Right kidney (tissue), 1 donor: ENCODE results near the gene STYXL1.
A peak's percentile ranks its signal among the peaks of the same experiment; 100 is the strongest.
"Not testable (repeated sequence)": the region's sequence is repeated elsewhere in the genome, so short reads cannot be mapped to it uniquely, and the experiment has no call there.

Experiments used
- DNase-seq: peaks from one replicate; pipeline ENCODE4 v3.0.0-alpha.2; 2016

Gene STYXL1

DNA sequence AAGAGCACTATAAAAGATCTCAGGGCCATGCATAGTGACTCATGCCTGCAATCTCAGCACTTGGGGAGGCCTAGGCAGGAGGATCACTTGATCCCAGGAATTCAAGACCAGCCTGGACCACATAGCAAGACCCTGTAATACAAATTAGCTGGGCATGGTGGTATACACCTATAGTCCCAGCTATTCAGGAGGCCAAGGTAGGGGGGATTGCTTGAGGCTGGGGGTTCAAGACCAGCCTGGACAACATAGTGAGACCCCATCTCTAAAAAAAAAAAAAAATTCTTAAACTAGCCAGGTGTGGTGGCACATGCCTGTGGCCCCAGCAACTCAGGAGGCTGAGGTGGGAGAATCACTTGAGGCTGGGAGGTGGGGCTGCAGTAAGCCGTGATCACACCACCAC lies 15.8 kb downstream of the STYXL1 start:
- DNase-seq = no peak

DNA sequence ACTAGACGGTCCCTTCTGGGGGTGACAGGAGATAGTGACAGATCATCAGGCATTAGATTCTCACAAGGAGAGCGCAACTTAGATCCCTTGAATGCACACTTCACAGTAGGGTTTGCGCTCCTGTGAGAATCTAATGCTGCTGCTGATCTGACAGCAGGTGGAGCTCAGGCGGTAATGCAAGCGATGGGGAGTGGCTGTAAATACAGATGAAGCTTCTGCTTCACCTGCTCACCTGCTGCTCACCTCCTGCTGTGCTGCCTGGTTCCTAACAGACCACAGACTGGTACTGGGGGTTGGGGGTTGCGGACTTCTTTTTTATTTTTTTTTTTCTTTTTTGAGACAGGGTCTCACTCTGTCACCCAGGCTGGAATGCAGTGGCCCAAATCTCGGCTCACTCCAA lies 18.1 kb downstream of the STYXL1 start:
- DNase-seq = not testable (repeated sequence)

DNA sequence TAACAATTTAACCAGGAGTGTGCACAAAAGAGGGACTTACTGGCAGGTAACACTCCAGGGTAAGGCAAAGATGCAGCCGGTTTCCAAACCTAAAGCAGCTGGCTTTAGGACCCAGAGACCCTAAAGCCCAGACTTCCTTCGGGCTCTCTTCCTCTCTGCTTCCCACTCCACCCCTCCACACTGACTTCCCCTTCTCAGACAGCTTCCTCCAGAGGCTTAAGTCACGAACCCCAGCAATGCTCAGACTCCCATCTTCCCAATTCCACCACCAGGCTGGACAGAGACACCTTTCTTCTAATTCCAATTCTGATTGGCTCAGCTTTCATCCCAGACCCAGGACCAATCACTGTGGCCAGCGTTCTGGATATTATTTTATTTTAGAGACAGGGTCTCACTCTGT lies 24.8 kb downstream of the STYXL1 start:
- no peak for DNase-seq

DNA sequence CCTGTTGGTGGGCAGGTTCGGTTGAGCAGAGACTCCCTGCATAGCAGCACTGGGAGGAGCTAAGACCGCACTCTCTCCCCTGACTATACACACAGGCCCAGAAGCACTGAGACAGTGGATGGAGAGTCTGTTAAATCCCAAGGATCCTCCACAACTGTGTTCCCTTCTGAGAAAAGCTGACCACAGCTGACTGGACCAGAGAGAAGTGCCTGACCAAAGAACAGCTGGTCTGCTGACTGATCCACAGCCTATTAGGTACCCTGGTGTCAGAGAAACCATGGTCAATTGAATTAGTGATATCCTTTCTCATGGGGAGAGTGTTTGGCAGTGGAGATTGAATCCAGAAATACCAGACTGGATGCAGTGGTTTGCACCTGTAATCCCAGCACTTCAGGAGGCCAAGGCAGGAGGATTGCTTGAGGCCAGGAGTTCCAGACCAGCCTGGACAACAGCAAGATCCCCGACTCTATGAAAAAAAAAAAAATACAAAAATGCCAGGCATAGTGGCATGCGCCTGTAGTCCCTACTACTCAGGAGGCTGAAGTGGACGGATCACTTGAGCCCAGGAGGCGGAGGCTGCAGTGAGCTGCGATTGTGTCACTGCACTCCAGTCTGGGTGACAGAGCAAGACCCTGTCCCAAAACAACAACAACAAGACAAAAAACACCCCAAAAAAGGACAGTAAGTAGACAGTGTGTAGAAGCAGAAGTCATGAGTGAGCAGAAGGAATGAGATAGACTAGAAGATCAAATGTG lies 25.6 kb downstream of the STYXL1 start:
- DNase-seq = no peak

DNA sequence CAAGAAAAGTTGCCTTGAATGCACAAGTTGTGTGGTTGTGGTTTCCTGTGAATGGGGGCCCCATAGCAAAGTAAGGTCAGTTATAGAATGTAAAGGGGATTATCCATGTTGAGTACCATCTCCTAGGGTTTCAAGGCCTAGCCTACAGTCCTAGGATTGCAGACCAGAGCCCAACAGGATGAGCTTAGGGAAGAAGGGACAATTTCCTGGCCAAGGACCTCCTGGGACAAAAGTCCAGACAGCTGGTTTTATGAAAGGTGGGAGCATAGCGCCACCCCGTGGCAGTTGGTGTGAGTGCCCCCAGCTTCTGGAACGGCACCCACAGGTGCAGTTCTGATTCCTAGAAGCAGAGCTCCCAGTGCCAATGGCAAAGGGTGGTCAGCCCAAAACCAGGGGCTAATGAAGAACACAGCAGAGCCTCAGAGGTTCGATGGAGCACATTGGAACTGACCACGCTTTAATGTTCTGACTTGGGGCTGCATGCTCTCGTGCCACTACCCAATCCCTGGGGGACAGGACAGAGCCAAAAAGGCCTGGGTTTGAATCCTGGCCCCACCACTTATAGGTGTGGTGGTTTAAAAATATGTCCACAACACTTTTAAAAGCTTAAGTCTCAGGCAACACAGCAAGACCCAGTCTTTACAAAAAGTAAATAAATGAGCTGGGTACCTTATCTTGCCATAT lies 27.6 kb downstream of the STYXL1 start:
- peak; percentile 36 for DNase-seq

DNA sequence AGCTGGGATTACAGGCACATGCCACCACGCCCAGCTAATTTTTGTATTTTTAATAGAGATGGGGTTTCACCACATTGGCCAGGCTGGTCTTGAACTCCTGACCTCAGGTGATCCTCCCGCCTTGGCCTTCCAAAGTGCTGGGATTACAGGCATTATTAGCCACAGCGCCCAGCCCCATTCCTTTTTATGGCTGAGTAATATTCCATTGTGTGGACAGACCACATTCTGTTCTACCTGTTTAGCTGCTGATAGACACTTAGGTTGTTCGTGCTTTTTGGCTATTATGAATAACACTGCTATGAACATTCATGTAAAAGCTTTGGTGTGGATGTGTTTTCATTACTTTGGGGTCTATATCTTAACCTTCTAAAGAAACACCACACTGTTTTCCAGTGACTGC lies 29.3 kb downstream of the STYXL1 start:
- DNase-seq = not testable (repeated sequence)

DNA sequence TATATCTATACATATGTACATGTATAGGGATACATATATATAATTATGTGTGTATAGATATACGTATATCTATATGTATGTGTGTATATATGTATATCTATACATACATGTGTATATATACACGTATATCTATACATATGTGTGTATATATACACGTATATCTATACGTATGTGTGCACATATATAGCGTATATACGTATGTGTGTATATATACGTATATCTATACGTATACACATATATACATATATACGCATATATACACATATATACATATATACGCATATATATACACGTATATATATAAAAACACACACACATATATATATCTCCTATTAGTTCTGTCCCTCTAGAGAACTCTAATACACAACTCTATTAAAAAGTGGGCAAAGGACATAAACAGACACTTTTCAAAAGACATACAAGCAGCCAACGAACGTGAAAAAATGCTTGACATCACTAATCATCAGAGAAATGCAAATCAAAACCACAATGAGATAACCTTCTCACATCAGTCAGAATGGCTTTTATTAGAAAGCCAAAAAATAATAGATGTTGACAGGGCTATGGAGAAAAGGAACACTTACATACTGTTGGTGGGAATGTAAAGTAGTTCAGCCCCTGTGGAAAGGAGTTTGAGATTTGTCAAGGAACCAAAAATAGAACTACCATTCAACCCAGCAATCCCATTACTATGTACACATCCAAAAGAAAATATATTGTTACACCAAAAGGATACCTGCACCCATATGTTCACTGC lies 31.4 kb downstream of the STYXL1 start:
- DNase-seq = no peak

DNA sequence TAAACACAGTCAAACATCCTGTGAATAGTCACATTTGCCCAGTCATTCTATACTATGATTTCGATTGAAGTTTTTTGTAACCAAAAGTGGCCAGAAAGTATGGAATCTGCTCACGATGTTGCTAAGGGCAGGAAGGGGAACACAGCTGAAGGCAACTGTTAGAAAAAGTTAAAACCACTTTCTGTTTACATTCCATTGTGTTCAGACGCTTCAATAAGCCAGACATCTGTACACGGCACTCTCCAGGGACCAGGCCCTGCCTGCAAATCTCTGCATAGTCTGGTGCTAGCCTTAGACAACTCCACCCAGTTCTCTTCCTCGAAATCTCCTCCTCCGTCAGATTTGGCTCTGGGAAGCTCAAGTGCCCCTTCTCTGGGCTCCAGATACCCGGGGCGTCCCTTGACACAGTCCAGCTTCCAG lies 36.3 kb downstream of the STYXL1 start:
- no peak for DNase-seq

DNA sequence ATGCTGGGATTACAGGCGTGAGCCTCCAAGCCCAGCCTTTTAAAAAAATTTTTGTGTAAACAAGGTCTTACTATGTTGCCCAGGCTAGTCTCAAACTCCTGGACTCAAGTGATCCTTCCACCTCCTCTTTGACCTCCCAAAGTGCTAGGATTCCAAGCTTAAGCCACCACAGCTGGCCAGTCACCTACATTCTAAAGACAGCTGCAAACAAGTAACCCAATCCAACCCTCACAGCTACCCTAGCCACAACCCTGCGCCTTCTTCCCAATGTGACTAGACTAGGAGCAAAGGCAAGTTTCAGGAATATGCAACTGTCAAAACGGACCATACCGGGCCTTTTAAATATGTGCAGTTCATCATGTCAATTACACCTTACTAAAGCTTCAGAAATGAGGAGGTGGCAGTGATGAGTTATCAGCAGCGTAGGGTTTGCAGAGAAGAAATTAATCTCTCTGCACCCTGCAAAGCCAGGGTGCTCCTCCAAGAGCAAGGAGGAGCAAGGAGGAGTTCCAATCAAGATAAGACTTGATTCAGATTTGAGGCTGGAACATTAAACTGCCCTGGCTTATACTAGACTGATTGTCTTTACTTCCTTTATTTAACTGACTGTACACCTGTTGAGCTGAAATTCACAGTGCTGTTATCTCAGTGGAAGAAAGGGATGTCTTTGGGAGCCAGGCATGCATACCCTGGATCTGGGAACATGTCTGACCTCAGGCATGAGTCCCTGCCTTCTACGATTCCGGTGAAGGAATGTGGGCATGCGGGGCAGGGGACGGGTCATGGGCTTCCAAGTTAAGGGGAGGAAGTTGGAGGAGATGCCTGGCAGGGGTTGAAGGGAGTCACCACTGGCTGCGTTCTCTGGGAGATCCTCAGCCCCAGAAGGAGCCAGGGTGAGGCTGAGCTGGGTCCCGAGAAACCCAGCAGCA lies 37.9 kb downstream of the STYXL1 start:
- DNase-seq = no peak

DNA sequence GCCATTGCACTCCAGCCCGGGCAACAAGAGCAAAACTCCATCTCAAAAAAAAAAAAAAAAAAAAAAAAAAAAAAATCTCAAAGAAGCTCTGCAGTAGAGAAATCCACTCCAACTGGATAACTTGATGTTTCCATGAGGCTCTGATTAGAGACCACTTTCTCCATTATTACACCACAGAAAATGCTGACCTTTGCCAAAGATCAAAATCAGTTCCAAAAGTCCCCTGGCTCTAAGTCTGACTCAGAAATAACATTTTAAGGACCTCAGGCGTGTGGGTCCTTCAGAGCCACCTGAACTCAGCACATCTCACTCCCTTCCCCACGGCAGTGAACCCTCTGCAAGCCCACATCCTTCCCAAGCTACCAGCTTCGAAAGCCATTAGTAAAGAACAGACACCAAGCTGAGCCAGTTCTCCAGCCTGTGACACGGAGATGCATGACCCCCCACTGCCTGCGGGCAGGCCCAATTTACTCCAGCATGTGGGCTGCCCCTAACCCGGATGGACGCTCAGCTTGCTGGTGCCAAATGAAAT lies 39.6 kb downstream of the STYXL1 start:
- no peak for DNase-seq

DNA sequence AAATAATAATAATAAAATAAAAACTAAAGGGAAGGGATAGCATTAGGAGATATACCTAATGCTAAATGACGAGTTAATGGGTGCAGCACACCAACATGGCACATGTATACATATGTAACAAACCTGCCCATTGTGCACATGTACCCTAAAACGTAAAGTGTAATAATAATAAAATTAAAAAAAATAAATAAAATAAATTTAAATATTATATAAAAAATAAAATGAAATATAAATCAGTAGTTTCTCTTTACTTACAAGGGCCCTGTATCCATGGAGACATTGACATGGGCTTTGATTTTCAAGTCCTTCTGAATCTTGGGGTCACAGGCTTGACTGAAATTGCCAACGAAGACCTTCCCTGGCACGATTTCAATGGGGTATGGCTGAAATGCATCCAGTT lies 42.8 kb downstream of the STYXL1 start:
- not testable (repeated sequence) for DNase-seq

DNA sequence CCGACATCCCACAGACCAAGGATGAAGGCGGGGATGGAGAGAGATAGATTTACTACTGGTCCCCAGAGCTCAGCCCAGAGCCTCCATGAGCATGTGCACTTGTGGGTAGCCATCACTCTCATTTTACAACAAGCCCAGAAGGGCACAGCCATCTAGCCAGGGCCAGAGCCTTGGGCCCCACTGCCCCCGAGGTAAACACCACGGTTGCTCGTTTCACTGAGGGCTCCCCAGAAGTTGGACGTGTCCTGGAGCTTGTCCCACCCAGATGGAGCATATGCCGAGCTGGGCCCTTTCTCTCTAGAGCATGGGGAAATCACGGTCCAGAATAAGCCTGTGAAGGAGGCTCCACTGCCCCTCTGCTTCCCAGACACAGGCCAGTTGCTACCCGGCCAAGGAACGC lies 44.4 kb downstream of the STYXL1 start:
- DNase-seq = no peak

DNA sequence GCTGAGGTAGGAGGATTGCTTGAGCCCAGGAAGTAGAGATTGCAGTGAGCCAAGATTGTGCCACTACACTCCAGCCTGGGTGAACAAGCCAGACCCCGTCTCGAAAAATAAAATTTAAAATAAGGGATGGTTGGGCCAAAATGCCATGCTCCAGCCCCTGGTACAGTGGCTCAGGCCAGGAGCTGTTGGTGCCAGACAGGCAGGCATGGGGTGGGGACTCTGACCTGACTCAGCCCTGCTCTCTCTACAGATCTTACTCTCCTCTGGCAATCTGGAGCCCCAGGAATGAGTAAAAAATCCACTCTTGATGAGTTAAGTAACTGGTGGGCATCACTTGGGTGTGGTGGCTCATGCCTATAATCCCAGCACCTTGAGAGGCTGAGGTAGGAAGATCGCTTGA lies 45.0 kb downstream of the STYXL1 start:
- DNase-seq = no peak

DNA sequence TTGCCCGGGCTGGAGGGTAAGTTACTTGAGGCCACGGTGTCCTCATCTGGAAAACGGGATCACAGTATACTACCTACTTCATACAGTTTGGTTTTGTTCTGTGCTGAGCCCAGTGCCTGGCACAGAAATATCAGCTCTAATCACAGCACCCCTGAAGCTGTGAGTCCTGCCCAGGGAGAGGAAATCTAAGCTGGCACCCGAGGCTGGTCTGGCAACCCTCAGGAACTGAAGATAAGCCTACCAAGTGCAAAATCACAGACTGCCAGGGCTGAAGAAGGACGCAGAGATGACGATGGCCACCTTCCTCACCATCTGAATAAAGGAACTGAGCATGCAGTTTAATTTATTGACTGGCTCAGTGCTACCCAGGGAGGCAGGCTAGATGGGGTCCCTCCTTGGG lies 45.7 kb downstream of the STYXL1 start:
- no peak for DNase-seq

DNA sequence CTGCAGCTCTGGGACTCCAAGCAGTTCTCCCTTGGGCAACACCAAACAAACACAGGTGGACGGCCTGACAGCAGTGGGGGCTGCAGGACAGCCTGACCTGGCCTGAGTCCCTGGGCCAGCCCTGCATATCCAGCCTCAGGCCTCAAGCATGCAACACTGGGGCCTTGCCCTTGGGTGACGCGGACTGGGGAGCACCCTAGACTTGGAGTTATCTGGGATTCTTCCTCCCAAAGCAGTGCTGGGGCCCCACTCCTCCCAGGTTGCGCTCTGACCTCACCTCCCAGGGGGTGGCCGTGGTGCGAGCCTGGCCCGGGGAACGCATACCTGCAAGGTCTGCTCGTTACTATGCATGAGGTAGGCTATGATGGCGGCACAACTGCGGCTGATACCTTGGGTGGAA lies 47.2 kb downstream of the STYXL1 start:
- no peak for DNase-seq

DNA sequence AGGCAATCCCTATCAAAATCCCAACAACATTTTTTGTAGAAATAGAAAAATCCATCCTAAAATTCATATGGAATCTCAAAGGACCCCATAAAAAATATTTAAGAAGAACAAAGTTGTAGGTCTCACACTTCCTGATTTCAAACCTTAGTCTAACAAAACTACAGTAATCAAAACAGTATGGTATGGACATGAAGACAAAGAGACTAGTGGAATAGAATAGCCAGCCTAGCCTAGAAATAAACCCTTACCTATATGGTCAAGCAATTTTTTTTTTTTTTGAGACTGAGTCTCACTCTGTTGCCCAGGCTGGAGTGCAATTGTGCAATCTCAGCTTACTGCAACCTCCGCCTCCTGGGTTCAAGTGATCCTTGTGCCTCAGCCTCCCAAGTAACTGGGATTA lies 49.8 kb downstream of the STYXL1 start:
- no peak for DNase-seq

DNA sequence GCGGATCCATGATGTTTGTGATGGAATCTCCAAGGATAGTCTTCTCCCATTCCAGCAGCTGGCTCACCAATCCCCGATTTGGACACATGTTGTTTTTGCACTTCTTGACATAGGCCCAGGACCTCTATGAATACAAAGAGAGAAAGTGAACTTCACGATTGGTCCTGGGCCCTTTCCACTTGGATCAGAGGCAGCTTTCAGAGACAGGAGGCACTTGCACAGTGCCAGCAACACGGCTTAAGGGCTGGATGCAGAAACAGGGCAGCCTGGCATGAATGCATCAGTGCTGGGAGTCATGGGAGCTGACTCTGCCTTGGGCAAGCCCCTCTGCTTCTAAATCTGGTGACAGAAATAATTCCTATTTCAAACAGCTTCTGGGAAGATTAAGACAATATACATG lies 51.3 kb downstream of the STYXL1 start:
- DNase-seq = no peak

DNA sequence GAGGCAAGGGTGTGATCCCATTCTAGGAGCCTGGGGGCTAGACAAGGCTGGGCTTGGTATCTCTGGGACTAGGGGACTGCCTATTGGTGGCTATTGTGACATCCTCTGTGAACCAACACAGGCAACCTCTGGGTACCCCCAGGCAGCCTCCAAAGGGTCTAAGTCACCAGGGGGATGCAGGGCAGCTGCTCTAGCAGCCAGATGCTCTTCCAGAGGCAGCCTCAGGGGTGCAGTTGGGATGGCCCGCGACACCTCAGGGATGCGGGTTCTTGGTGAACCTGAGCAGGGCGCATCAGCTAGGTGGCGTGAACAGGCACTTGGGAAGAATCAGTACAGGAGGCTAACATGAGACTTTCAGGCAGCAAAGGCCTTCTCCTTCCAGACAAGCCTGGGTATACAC lies 51.8 kb downstream of the STYXL1 start:
- DNase-seq = no peak

DNA sequence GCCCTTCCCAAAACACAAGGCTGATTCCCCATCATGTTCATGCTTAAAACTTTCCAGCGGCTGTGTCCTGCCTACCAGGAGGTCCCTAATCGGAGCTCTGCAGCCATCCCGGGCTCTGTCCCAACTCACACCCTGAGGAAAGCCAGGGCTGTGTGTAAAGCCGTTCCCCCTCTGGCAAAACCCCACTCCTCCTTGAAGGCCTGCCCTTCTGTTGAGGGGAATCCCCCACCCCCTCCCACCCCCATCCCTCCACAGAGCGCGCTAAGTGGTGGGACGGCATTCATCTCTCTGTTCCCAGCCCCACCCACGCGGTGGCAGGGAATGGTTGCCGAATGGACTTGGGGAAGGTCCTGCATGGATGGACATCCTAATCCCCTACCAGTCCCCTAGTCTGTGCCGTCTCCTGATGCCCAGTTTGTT lies 52.7 kb downstream of the STYXL1 start:
- DNase-seq = no peak

DNA sequence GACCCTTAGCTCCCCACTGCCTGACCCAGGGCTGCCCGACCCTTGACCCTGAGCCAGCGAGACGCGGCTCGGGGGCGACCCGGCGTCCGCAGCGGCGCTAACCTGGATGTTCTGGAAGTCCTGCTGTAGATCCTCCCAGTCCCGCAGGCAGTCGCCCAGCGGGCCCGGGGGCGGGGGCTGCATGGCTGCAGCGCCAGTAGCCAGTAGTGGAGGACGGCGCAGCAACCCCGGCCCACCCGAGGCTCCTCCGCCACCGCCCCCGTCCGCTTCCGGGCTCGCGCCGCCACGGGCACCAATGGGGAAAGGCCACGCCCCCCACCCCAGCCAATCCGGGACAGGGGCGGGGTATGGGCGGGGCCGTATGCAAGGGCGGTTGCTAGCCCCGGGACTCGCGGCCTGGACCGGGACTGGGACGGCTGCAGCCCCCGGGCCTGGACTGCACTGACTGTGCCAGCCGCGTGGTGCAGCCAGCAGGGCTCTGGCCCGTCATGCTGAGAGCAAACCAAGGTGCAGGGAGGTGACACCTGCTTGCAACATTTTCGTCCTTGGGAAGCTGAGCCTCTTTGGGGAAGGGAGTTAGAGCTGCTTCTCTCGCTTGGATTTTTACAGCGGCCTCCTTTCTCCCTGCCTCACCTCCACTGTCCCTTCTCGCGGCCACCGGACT lies 53.3 kb downstream of the STYXL1 start, which contains the start of gene TMEM120A:
Gene TMEM120A, minus strand, starts transcription at position 208 of the 664 bp plus-strand sequence. Its CDS starts 25 bp downstream, at position 183.
- DNase-seq = peak; percentile 86

DNA sequence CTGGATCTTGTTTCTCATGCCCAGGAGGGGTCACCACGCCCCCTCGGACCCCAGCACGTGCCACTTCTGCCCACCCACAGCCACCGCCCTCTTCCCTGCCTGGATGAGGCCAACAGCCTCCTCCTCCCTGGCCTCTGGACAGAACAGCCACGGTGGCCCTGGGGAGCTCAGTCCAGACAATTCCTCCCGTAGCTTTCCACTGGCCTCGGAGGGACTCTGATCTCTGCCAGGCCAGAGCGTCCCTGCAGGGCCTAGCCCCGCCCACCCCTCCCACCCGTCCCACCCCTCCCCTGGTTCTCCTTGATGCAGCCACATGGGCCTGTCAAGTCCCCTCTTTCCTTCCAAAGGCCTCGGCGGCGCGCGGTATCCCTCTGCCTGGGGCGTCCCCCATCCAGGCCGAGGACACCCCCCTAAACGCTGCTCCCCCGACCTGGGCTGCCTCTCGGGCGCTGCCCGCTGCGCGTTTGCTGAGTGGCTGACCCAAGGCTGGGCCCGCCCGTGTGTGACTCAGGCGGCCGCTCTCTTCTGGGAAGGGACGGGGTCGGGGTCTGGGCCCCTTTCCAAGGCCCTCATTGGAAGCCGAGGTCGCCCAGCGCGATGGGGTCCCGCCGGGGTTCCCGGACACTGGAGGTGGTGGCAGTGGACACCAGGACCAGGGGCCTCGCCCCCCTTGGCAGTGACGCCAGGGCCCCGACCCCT lies 54.0 kb downstream of the STYXL1 start:
- peak; percentile 74 for DNase-seq
